H1 (cell line): Measurements from ENCODE around the gene PASK. TPM values are rescaled to one million over a fixed set of nuclear protein-coding genes. Genes with fewer than 3 reads are reported as not detected.
A peak's percentile ranks its signal among the peaks of the same experiment; 100 is the strongest.

Source experiments
- CTCF ChIA-PET: fragments of 300-600 bp; sonication (Branson Sonifier 250); formaldehyde crosslinking; loops from one replicate; lab custom pipeline; 2021; ENCODE audit not compliant: partially characterized antibody; lab: Charles Lee
- POLR2A ChIA-PET: fragments of 300-600 bp; sonication (Branson Sonifier 250); formaldehyde crosslinking; loops from one replicate; lab custom pipeline; 2021; ENCODE audit warnings: inconsistent platforms; ENCODE audit not compliant: partially characterized antibody; lab: Charles Lee
- DNase-seq, 2 experiments: peaks; one replicate each; pipeline versions ENCODE4 v3.0.0 to v3.0.0-alpha.2; 2010 to 2022; ENCODE audit warnings: low spot score in 2 of 2, low read depth in 1 of 2, mixed read lengths in 1 of 2
- FAIRE-seq: peaks from 2 replicates; lab custom pipeline; 2011; peaks lifted over from hg19 to GRCh38; lab: Jason Lieb, UNC
- H2AFZ ChIP-seq: 2 replicates; pipeline ENCODE4 v1.8.1; 2012; ENCODE audit warnings: low read length, inconsistent platforms
- H2AK5ac ChIP-seq: 2 replicates; pipeline ENCODE4 v1.6.1; 2013; ENCODE audit warnings: low read depth, low read length
- H2BK120ac ChIP-seq: replicated peaks from 2 replicates; pipeline ENCODE3; 2013; ENCODE audit warnings: low read depth, low read length, inconsistent platforms
- H2BK12ac ChIP-seq: 2 replicates; pipeline ENCODE4 v1.6.1; 2013; ENCODE audit warnings: low read depth, low read length
- H2BK15ac ChIP-seq: 2 replicates; pipeline ENCODE4 v1.6.1; 2013; ENCODE audit warnings: low read length
- H2BK20ac ChIP-seq: 2 replicates; pipeline ENCODE4 v1.6.1; 2013; ENCODE audit warnings: low read length
- H2BK5ac ChIP-seq: 2 replicates; pipeline ENCODE4 v1.6.1; 2013; ENCODE audit warnings: low read depth, low read length
- H3K14ac ChIP-seq: 2 replicates; pipeline ENCODE4 v1.6.1; 2013; ENCODE audit warnings: inconsistent platforms; ENCODE audit not compliant: insufficient read length
- H3K18ac ChIP-seq: 2 replicates; pipeline ENCODE4 v1.6.1; 2013; ENCODE audit warnings: low read length; ENCODE audit errors: extremely low read depth
- H3K23ac ChIP-seq: 2 replicates; pipeline ENCODE4 v1.6.1; 2013; ENCODE audit warnings: inconsistent platforms; ENCODE audit not compliant: insufficient read length
- H3K23me2 ChIP-seq: 2 replicates; pipeline ENCODE4 v1.6.1; 2013; ENCODE audit warnings: low read depth, low read length
- H3K27ac ChIP-seq: 2 replicates; pipeline ENCODE4 v1.6.1; 2011; ENCODE audit warnings: low read depth, low read length, inconsistent platforms
- H3K27me3 ChIP-seq, 4 experiments: replicated peaks in 1 of 4; 1 replicate in 1 of 4; 2 replicates in 3 of 4; pipeline versions ENCODE4 v1.6.1 to v1.8.1; 2011 to 2013; ENCODE audit warnings: low read length in 3 of 4, mild to moderate bottlenecking in 3 of 4, inconsistent platforms in 2 of 4, mixed read lengths in 2 of 4, moderate library complexity in 1 of 4; ENCODE audit not compliant: control insufficient read depth in 3 of 4, insufficient read depth in 3 of 4; ENCODE audit errors: extremely low read depth in 1 of 4
- H3K36me3 ChIP-seq, 4 experiments: 2 replicates each; pipeline versions ENCODE4 v1.6.1 to v1.8.1; 2011 to 2013; ENCODE audit warnings: mild to moderate bottlenecking in 4 of 4, low read length in 3 of 4, moderate library complexity in 2 of 4, control low read depth in 1 of 4, inconsistent platforms in 1 of 4; ENCODE audit not compliant: insufficient read depth in 4 of 4, control insufficient read depth in 2 of 4
- H3K4ac ChIP-seq: replicated peaks from 2 replicates; pipeline ENCODE3; 2013; ENCODE audit warnings: low read length, low read depth, mixed read lengths, inconsistent platforms; ENCODE audit not compliant: insufficient read length
- H3K4me1 ChIP-seq, 4 experiments: replicated peaks in 1 of 4; 1 replicate in 1 of 4; 2 replicates in 3 of 4; pipeline versions ENCODE4 v1.6.1 to v1.8.1; 2011 to 2013; ENCODE audit warnings: low read length in 3 of 4, inconsistent platforms in 2 of 4, mixed read lengths in 1 of 4; ENCODE audit not compliant: insufficient read depth in 4 of 4, control insufficient read depth in 3 of 4
- H3K4me2 ChIP-seq, 2 experiments: 2 replicates each; pipeline versions ENCODE4 v1.6.1 to v1.8.1; 2011 to 2013; ENCODE audit warnings: low read depth in 2 of 2, low read length in 2 of 2, control low read depth in 1 of 2, inconsistent platforms in 1 of 2, mild to moderate bottlenecking in 1 of 2; ENCODE audit not compliant: insufficient read depth in 1 of 2
- H3K4me3 ChIP-seq, 4 experiments: fragments of 200-600, 300-600 bp in 1 of 4; sonication (generic), shearing (Covaris generic), sonication (Bioruptor Twin) in 1 of 4; 2 replicates each; pipeline versions ENCODE4 v1.5.1 to v1.8.1; 2011 to 2016; ENCODE audit warnings: low read length in 4 of 4, low read depth in 3 of 4, control low read depth in 2 of 4, inconsistent platforms in 2 of 4, mild to moderate bottlenecking in 2 of 4, mixed read lengths in 1 of 4, moderate library complexity in 1 of 4; ENCODE audit not compliant: insufficient read depth in 2 of 4; ENCODE audit errors: extremely low read depth in 1 of 4
- H3K56ac ChIP-seq: replicated peaks from 2 replicates; pipeline ENCODE3; 2013; ENCODE audit warnings: low read depth, mild to moderate bottlenecking, mixed read lengths, low read length, inconsistent platforms; ENCODE audit not compliant: insufficient read length
- H3K79me1 ChIP-seq: 2 replicates; pipeline ENCODE4 v1.6.1; 2013; ENCODE audit warnings: low read depth, low read length, control low read depth
- H3K79me2 ChIP-seq, 2 experiments: 2 replicates each; pipeline versions ENCODE4 v1.6.1 to v1.8.1; 2012 to 2013; ENCODE audit warnings: low read length in 2 of 2, mild to moderate bottlenecking in 2 of 2, inconsistent platforms in 1 of 2; ENCODE audit not compliant: insufficient read depth in 2 of 2, control insufficient read depth in 1 of 2
- H3K9ac ChIP-seq, 4 experiments: replicated peaks in 1 of 4; 1 replicate in 1 of 4; 2 replicates in 3 of 4; pipeline versions ENCODE4 v1.6.1 to v1.8.1; 2011 to 2013; ENCODE audit warnings: low read depth in 3 of 4, low read length in 3 of 4, control low read depth in 2 of 4, mild to moderate bottlenecking in 2 of 4, moderate library complexity in 2 of 4, inconsistent platforms in 1 of 4; ENCODE audit errors: extremely low read depth in 1 of 4
- H3K9me3 ChIP-seq, 2 experiments: 2 replicates each; pipeline versions ENCODE4 v1.6.1 to v1.8.1; 2012 to 2013; ENCODE audit warnings: mild to moderate bottlenecking in 2 of 2, moderate library complexity in 2 of 2, control low read depth in 1 of 2, inconsistent platforms in 1 of 2, low read depth in 1 of 2, low read length in 1 of 2, mixed read lengths in 1 of 2; ENCODE audit not compliant: insufficient read depth in 2 of 2
- H4K20me1 ChIP-seq, 2 experiments: replicated peaks in 1 of 2; 2 replicates each; pipeline versions ENCODE3 to v1.8.1; 2011 to 2013; ENCODE audit warnings: inconsistent platforms in 2 of 2, low read length in 2 of 2, mild to moderate bottlenecking in 1 of 2; ENCODE audit not compliant: insufficient read depth in 2 of 2, control insufficient read depth in 1 of 2
- H4K5ac ChIP-seq: 2 replicates; pipeline ENCODE4 v1.6.1; 2013; ENCODE audit warnings: low read length, low read depth, mixed read lengths, inconsistent platforms; ENCODE audit not compliant: insufficient read length
- H4K8ac ChIP-seq: 2 replicates; pipeline ENCODE4 v1.8.0; 2013; ENCODE audit warnings: mild to moderate bottlenecking, moderate library complexity, low read length, inconsistent platforms; ENCODE audit not compliant: insufficient read depth; ENCODE audit errors: extremely low read depth
- H4K91ac ChIP-seq: replicated peaks from 2 replicates; pipeline ENCODE3; 2013; ENCODE audit warnings: low read length, mixed read lengths, inconsistent platforms; ENCODE audit not compliant: insufficient read length
- KDM5A ChIP-seq: fragments of 200-600 bp; IDR thresholded peaks from 2 replicates; pipeline ENCODE4 v1.7.1; 2012; ENCODE audit warnings: mild to moderate bottlenecking, low read length, inconsistent platforms, mixed read lengths
- WGBS, 2 experiments: shearing (Covaris generic) in 1 of 2; methylation state at CpG; one replicate each; pipeline versions ENCODE4 v1.1.6 to v1.1.7; 2013 to 2015; ENCODE audit warnings: low lambda C conversion rate in 2 of 2, mixed read lengths in 2 of 2, inconsistent platforms in 1 of 2, low coverage in 1 of 2, missing lambda C conversion rate in 1 of 2; ENCODE audit not compliant: insufficient replicate concordance in 2 of 2, insufficient coverage in 1 of 2, insufficient read length in 1 of 2; ENCODE audit errors: extremely low coverage in 1 of 2, missing lambda C conversion rate in 1 of 2; 5-methylcytosine and 5-hydroxymethylcytosine counted together
- polyA plus RNA-seq, 7 experiments: library from polyadenylated mRNA; depleted of rRNA in 3 of 7; stranded (reverse) in 5 of 7; unstranded in 2 of 7; fragments of >200 nt in 5 of 7; fragments of 200-250 nt in 2 of 7; gene quantifications; 1 replicate in 5 of 7; 2 replicates in 1 of 7; 4 replicates in 1 of 7; pipeline versions ENCODE4 v1.2.1 to v1.2.3, GENCODE V29; 2011 to 2013; ENCODE audit warnings: missing spikeins in 2 of 7, mixed read lengths in 2 of 7
- total RNA-seq: library from RNA; stranded (reverse); fragmentation: NEBNext Ultra II Directional; extraction: Animal tissue kit (Norgen Biotek cat#: 25700); gene quantifications from 2 replicates; pipeline ENCODE4 v1.2.1, GENCODE V29; 2021

Gene PASK
- total and polyA plus RNA-seq, 2 of the 8 experiments (the other 6 are each of a cell fraction or from before 2014, with no cell fraction given), result 20.5 to 66.1 TPM

- Histone ChIP-seq H4K20me1 (no peaks in the 10 kb centered on the region), H3K4me1 (peaks cover 0 to 9% (median 2%) of the 10 kb centered on the region in 4 experiments; a peak in 3 of 7 replicates), H3K79me1 (no peaks in the 10 kb centered on the region), H3K23me2 (no peaks in the 10 kb centered on the region), H2BK12ac (0 out of 2 replicates have a peak overlapping the region, but pooled peaks have one; percentile 23), H4K5ac (no peak overlapping the region), H4K91ac (no peak overlapping the region), H2BK15ac (no peak overlapping the region), H2BK5ac (no peak overlapping the region), H4K8ac (0 out of 2 replicates have a peak overlapping the region, but pooled peaks have one; percentile 23), H3K4me2 (peak overlapping the region; percentile 54 to 80; a peak in 3 of 4 replicates), H3K23ac (no peak overlapping the region), H2BK20ac (no peak overlapping the region), H2AK5ac (no peak overlapping the region), H3K36me3 (no peaks in the 10 kb centered on the region), H2BK120ac (no peak overlapping the region), H2AFZ (no peak overlapping the region), H3K27ac (no peak overlapping the region), H3K27me3 (no peaks in the 10 kb centered on the region), H3K9me3 (no peaks in the 10 kb centered on the region), H3K9ac (no peak overlapping the region), H3K14ac (no peak overlapping the region), H3K56ac (no peak overlapping the region), H3K18ac (no peak overlapping the region), H3K4ac (no peak overlapping the region), H3K4me3 (peak overlapping the region in 1 of 4 experiments; percentile 49; a peak in 2 of 8 replicates), H3K79me2 (no peaks in the 10 kb centered on the region)
- WGBS, 2 experiments, result 92% methylated on average over 4 of the region's 8 CpGs; no CpG with 5 or more reads in 1 of the 2 experiments
- TF ChIP-seq KDM5A, result no peak
- POLR2A ChIA-PET, result interaction anchor here (0.9 to 1.1 kb wide), 2 partner anchors 20 to 87 kb away, joined by 3 read pairs; partner anchors contain the start of gene PPP1R7
- CTCF ChIA-PET, result interaction anchor here (1.2 to 2.1 kb wide), 3 partner anchors 10 to 186 kb away, joined by 3 to 5 read pairs (median 5); no protein-coding TSS in a partner anchor
- no peak for DNase-seq
- FAIRE-seq, result no peak
These were observed 85.7 kb downstream of the PASK start for GRCh38 chr2:241063587-241063986.
